Measurements from ENCODE around the gene STK39. TPM values are rescaled to one million over a fixed set of nuclear protein-coding genes. Genes with fewer than 3 reads are reported as not detected.

STK39 gene
- total RNA-seq: 31.9 to 34.8 TPM (median 34.3 TPM) in 3 replicates
- long read RNA-seq, transcript STK39-201 (18 exons, 3,820 nt): major isoform, 54 of 79 reads
- long read RNA-seq, partial matches to known transcripts: 4 of 79 reads
- long read RNA-seq, other reads (novel, unspliced or antisense): 21 of 79 reads

DNA sequence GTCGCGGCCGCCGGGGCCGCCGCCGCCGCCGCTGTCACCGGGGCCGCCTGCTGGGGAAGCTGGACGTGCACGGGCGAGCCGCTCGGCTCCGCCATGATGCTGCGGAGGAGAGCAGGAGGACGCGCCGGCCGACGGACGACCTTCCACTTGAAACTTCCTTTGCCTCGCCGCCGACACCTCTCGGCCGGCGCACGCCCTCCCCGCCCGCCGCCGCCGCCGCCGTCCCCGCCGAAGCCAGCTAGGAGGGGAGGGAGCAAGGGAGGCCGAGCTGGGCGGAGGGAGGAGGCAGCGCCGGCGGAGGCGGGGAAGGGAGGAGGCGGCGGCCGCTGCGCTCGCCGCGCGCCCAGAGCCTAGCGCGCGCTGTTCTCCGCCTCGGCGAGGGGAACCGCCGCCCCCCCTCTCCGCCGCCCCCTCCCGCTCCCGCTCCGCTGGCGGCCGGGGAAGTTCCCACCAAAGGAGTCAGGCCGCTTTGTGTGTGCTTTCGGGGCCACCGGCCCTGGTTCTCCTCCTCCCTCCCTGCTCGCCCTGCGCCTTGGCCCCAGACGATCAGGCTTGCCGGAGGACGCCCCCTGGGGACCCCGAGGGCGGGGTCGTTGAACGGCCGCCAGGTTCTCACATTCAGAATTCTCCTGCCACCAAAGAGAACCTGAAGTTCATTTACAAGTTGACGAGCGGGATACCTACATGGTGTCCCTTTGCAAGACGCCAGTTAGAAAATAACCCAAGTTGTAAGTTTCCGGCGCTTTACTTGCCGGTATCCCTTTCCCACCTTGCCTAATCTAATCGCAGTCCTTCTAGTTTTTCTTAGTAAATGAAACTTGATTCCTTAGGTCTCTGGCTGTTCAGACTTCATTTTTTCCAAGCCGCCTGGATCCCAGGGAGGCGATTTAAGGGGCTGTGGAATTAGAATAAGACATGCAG, at the start of gene STK39:
Gene STK39, minus strand, starts transcription at position 255 of the 921 bp plus-strand sequence. Its CDS starts 160 bp downstream, at position 95.
- Mint-ChIP-seq H3K36me3 (ENCODE audit: low read depth) (no peaks in the 10 kb centered on the region), H3K27ac (ENCODE audit: unreplicated experiment) (peak within 1 kb of the TSS; percentile 93), H3K9me3 (ENCODE audit: low read depth) (no peaks in the 10 kb centered on the region), H3K4me1 (ENCODE audit: low read depth) (peaks cover 50% of the 10 kb centered on the region), H3K27me3 (ENCODE audit: low read depth) (no peaks in the 10 kb centered on the region), H3K4me3 (ENCODE audit: unreplicated experiment) (peak within 1 kb of the TSS; percentile 94)
- no peak for DNase-seq (ENCODE audit: low spot score)
- TF ChIP-seq, protein P1, sequence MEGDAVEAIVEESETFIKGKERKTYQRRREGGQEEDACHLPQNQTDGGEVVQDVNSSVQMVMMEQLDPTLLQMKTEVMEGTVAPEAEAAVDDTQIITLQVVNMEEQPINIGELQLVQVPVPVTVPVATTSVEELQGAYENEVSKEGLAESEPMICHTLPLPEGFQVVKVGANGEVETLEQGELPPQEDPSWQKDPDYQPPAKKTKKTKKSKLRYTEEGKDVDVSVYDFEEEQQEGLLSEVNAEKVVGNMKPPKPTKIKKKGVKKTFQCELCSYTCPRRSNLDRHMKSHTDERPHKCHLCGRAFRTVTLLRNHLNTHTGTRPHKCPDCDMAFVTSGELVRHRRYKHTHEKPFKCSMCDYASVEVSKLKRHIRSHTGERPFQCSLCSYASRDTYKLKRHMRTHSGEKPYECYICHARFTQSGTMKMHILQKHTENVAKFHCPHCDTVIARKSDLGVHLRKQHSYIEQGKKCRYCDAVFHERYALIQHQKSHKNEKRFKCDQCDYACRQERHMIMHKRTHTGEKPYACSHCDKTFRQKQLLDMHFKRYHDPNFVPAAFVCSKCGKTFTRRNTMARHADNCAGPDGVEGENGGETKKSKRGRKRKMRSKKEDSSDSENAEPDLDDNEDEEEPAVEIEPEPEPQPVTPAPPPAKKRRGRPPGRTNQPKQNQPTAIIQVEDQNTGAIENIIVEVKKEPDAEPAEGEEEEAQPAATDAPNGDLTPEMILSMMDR (IDR thresholded peaks at IDR 0.05): peak; percentile 46

DNA sequence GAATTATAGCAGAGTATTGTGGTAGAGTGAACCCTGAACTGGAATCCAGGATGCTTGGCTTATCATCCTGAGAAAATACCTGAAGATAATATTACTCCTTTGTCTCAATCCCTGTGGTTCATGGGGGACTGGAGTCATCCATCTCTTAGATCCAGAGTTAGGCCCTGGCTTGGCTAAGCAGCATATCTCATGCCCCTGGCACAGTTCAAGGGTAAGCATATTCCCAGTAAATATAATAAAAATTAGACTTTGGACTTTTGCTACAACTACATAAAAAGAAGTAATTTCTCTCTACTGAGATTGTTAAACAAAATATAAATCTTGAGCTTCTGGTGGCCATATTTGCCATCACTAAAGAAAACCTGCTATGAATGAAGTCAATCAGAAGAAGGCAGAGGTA, 47.7 kb upstream of the STK39 start:
- no peak overlapping the region for H3K4me3 Mint-ChIP-seq (ENCODE audit: unreplicated experiment)
- H3K27ac Mint-ChIP-seq (ENCODE audit: unreplicated experiment): no peak overlapping the region
- H3K36me3 Mint-ChIP-seq (ENCODE audit: low read depth): no peaks in the 10 kb centered on the region
- peaks cover 5% of the 10 kb centered on the region for H3K4me1 Mint-ChIP-seq (ENCODE audit: low read depth)
- H3K27me3 Mint-ChIP-seq (ENCODE audit: low read depth): no peaks in the 10 kb centered on the region
- TF ChIP-seq, protein P1 (IDR thresholded peaks at IDR 0.05): no peak
- no peak for DNase-seq (ENCODE audit: low spot score)
- H3K9me3 Mint-ChIP-seq (ENCODE audit: low read depth): no peaks in the 10 kb centered on the region

DNA sequence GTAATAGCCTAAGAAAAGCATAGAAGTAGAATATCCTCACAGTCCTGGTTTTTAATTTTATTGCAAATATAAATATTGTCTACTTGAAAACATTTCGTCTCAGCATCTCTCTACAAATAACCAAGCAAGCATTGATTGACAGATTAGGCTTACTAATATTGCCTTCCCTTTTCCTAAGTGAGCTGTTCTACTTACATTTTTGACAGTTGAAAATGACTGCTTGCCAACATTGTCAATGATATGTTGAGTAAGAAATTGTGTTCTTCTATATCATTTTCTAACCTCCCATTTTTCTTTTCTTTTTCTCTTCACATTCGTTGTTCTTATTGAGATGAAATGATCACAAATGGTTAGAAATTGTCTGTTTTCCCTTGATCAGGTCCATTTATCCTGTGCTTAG, 47.0 kb upstream of the STK39 start:
- peaks cover 5% of the 10 kb centered on the region for H3K4me1 Mint-ChIP-seq (ENCODE audit: low read depth)

DNA sequence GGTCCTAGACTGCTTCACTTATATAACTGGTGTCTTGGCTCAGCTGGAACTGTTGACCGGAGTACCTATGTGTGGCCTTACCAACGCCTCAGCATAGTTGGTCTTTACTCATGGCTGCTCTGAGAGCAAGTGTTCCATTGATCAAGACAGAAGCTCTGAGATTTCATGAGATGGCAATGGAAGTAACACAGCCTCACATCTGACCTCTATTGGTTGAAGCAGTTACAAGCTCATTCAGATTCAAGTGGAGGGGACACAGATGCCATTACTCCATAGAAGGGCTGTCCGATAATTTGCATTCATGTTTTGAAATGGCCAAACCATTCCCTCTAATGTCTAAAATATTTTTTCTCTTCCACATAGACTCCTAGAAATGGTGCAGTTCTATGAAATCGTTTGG, 46.4 kb upstream of the STK39 start:
- TF ChIP-seq, protein P1 (IDR thresholded peaks at IDR 0.05): peak; percentile 21

More for the DNA sequence above, 47.0 kb upstream of the STK39 start:
- no peaks in the 10 kb centered on the region for H3K9me3 Mint-ChIP-seq (ENCODE audit: low read depth)
- H3K4me3 Mint-ChIP-seq (ENCODE audit: unreplicated experiment): no peak overlapping the region
- TF ChIP-seq, protein P1 (IDR thresholded peaks at IDR 0.05): no peak
- H3K27me3 Mint-ChIP-seq (ENCODE audit: low read depth): no peaks in the 10 kb centered on the region
- H3K36me3 Mint-ChIP-seq (ENCODE audit: low read depth): no peaks in the 10 kb centered on the region
- no peak overlapping the region for H3K27ac Mint-ChIP-seq (ENCODE audit: unreplicated experiment)
- DNase-seq (ENCODE audit: low spot score): no peak

DNA sequence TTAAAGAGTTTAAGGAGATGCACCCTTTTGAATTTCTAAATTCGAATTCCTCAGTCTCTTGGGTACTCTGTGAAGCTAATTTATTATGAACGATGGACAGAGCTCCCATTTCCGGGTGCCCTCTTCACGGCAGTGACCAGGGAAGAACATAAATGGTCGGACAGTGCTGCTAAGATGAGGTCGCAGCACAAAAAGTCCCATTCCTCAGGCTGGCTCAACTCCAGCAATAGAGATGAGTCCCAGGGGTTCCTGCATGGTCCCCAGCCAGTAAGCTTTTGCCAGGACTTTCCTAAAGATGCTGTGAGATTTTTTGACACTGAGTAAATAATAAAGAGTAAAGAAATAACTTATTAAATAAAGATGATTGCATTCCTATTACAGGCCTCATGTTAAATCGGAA, 43.0 kb upstream of the STK39 start:
- Mint-ChIP-seq H3K36me3 (ENCODE audit: low read depth) (no peaks in the 10 kb centered on the region), H3K9me3 (ENCODE audit: low read depth) (no peaks in the 10 kb centered on the region), H3K4me1 (ENCODE audit: low read depth) (no peaks in the 10 kb centered on the region), H3K27me3 (ENCODE audit: low read depth) (no peaks in the 10 kb centered on the region), H3K4me3 (ENCODE audit: unreplicated experiment) (no peak overlapping the region), H3K27ac (ENCODE audit: unreplicated experiment) (no peak overlapping the region)
- no peak for DNase-seq (ENCODE audit: low spot score)
- TF ChIP-seq, protein P1 (IDR thresholded peaks at IDR 0.05): no peak

More for the DNA sequence above, 46.4 kb upstream of the STK39 start:
- DNase-seq (ENCODE audit: low spot score): no peak
- Mint-ChIP-seq H3K4me3 (ENCODE audit: unreplicated experiment) (no peak overlapping the region), H3K27ac (ENCODE audit: unreplicated experiment) (no peak overlapping the region), H3K36me3 (ENCODE audit: low read depth) (no peaks in the 10 kb centered on the region), H3K4me1 (ENCODE audit: low read depth) (peaks cover 3% of the 10 kb centered on the region), H3K27me3 (ENCODE audit: low read depth) (no peaks in the 10 kb centered on the region), H3K9me3 (ENCODE audit: low read depth) (no peaks in the 10 kb centered on the region)

Data from chondrocyte (in vitro differentiated cells).